Prostate gland (tissue), 2 donors: ENCODE results near the gene NTMT1.

Experiments used
- POLR2A ChIP-seq: fragments of 450-650 bp; IDR thresholded peaks from one replicate; pipeline ENCODE4 v1.6.1; 2016; ENCODE audit warnings: antibody characterized with exemption, mild to moderate bottlenecking
- TF ChIP-seq, protein P1 (sequence below), 4 experiments: fragments of 200-600 bp in 2 of 4; fragments of 450-650 bp in 2 of 4; sonication (generic) in 2 of 4; IDR thresholded peaks; 1 replicate in 3 of 4; 2 replicates in 1 of 4; pipeline ENCODE4 v1.5.1; 2016 to 2019; ENCODE audit warnings: antibody characterized with exemption in 4 of 4, mild to moderate bottlenecking in 2 of 4, moderate library complexity in 2 of 4

DNA sequence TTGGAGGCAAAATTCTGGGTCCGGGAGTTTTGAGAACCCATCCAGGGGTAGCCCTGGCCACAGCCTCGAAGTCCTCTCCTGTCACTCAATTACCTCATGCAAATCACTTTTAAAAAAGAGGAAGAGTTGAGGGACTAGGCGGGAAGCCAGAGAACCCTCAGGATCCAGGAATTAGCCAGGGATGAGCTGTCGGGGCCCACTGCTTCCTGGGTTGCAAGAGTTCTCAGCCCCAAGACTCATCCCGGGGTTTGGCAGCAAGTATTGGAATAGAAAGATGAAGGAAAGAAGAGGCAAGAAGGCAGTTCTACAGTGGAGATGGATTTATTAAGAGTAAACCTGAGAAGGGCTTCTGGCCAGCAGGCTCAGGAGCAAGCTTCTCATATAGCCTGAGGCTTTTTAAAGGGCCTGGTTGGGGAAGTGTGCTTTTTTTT, 30.6 kb upstream of the NTMT1 start:
- TF ChIP-seq, protein P1, sequence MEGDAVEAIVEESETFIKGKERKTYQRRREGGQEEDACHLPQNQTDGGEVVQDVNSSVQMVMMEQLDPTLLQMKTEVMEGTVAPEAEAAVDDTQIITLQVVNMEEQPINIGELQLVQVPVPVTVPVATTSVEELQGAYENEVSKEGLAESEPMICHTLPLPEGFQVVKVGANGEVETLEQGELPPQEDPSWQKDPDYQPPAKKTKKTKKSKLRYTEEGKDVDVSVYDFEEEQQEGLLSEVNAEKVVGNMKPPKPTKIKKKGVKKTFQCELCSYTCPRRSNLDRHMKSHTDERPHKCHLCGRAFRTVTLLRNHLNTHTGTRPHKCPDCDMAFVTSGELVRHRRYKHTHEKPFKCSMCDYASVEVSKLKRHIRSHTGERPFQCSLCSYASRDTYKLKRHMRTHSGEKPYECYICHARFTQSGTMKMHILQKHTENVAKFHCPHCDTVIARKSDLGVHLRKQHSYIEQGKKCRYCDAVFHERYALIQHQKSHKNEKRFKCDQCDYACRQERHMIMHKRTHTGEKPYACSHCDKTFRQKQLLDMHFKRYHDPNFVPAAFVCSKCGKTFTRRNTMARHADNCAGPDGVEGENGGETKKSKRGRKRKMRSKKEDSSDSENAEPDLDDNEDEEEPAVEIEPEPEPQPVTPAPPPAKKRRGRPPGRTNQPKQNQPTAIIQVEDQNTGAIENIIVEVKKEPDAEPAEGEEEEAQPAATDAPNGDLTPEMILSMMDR (IDR thresholded peaks at IDR 0.05): no peak
- TF ChIP-seq POLR2A: no peak
